Measurements from ENCODE around the gene CAPZB. TPM values are rescaled to one million over a fixed set of nuclear protein-coding genes. Genes with fewer than 3 reads are reported as not detected.

Gene CAPZB
- polyA plus RNA-seq, 2 of the 4 experiments (the other 2 are of a cell fraction) = 133 to 296 TPM

- TF ChIP-seq, protein P1, sequence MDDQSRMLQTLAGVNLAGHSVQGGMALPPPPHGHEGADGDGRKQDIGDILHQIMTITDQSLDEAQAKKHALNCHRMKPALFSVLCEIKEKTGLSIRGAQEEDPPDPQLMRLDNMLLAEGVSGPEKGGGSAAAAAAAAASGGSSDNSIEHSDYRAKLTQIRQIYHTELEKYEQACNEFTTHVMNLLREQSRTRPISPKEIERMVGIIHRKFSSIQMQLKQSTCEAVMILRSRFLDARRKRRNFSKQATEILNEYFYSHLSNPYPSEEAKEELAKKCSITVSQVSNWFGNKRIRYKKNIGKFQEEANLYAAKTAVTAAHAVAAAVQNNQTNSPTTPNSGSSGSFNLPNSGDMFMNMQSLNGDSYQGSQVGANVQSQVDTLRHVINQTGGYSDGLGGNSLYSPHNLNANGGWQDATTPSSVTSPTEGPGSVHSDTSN (IDR thresholded peaks at IDR 0.05) = no peak
- TF ChIP-seq HOXB13 (CRISPR knock-in tag; IDR thresholded peaks at IDR 0.05; ENCODE audit: low read depth) = no peak
- TF ChIP-seq MYC (IDR thresholded peaks at IDR 0.05; ENCODE audit: borderline replicate concordance, low read length) = no peak
- no peak for TF ChIP-seq ESRRA (IDR thresholded peaks at IDR 0.05; ENCODE audit: borderline replicate concordance, low read length)
- TF ChIP-seq ZNF302 (CRISPR knock-in tag; IDR thresholded peaks at IDR 0.05) = no peak
- TF ChIP-seq ATOH8 (CRISPR knock-in tag; IDR thresholded peaks at IDR 0.05; ENCODE audit: low read depth) = no peak
Observed at GRCh38 chr1:19514391-19514831, 29.1 kb upstream of the CAPZB start (continued).

GRCh38 chr1:19512545-19512944 is 27.2 kb upstream of the CAPZB start:
- ChIA-PET CTCF (interaction anchor here (1.0 kb wide), 1 partner anchor 150 kb away, joined by 4 read pairs; no protein-coding TSS in a partner anchor), POLR2A (no interaction called here)
- H3K27ac ChIP-seq = no peak overlapping the region
- ATAC-seq = no peak
- WGBS (ENCODE audit: missing lambda C conversion rate) = 25% methylated on average over 2 of the region's 2 CpGs
- no peak overlapping the region for H3K4me2 ChIP-seq
- H3K9me3 ChIP-seq = peaks cover 7% of the 10 kb centered on the region; the same call in 2 of the 3 replicates
- TF ChIP-seq CBX2 (IDR thresholded peaks at IDR 0.05; ENCODE audit: borderline replicate concordance, low read depth) (no peak), RAD21 (conservative IDR thresholded peaks at IDR 0.05 in 1 of 2, IDR thresholded peaks at IDR 0.05 in 1 of 2) (no peak), NFE2L2 (conservative IDR thresholded peaks at IDR 0.05; ENCODE audit: low read length) (no peak), REST (IDR thresholded peaks at IDR 0.05) (no peak), ZSCAN20 (CRISPR knock-in tag; IDR thresholded peaks at IDR 0.05) (no peak), KDM5A (IDR thresholded peaks at IDR 0.05) (no peak), EHMT2 (IDR thresholded peaks at IDR 0.05; ENCODE audit: low read depth) (no peak), SMC3 (IDR thresholded peaks at IDR 0.05) (no peak), FOXS1 (CRISPR knock-in tag; IDR thresholded peaks at IDR 0.05) (no peak), CBX8 (IDR thresholded peaks at IDR 0.05) (no peak), FOSL2 (IDR thresholded peaks at IDR 0.05) (no peak), FOSL2 (CRISPR knock-in tag; IDR thresholded peaks at IDR 0.05) (no peak), HOXB5 (CRISPR knock-in tag; IDR thresholded peaks at IDR 0.05) (no peak), HOXB13 (CRISPR knock-in tag; IDR thresholded peaks at IDR 0.05; ENCODE audit: low read depth) (no peak), CTCF (IDR thresholded peaks at IDR 0.05) (no peak), NR3C1 (IDR thresholded peaks at IDR 0.05) (no peak), HDAC2 (IDR thresholded peaks at IDR 0.05) (no peak), KDM1A (IDR thresholded peaks at IDR 0.05; ENCODE audit: low read depth) (no peak), PHF8 (IDR thresholded peaks at IDR 0.05; ENCODE audit: borderline replicate concordance, low read depth) (no peak)
- TF ChIP-seq, protein P1 (IDR thresholded peaks at IDR 0.05) = no peak
- DNase-seq (ENCODE audit: low read depth in 1 of 2, low spot score in 1 of 2) = no peak
- H3K4me1 ChIP-seq = no peaks in the 10 kb centered on the region
- no peak overlapping the region for H3K4me3 ChIP-seq
- FAIRE-seq = no peak

Measured in A549 (cell line).